KMS-11 (cell line): ENCODE data around the gene DAB2.

Experiments used
- H2AFZ ChIP-seq: fragments of 200-600 bp; sonication (generic); 2 replicates; pipeline ENCODE4 v1.6.1; 2016; ENCODE audit warnings: antibody characterized with exemption, mixed run types, low read depth
- H3K27ac ChIP-seq: fragments of 200-600 bp; sonication (generic); 2 replicates; pipeline ENCODE4 v1.6.1; 2016; ENCODE audit warnings: mild to moderate bottlenecking, mixed run types
- H3K27me3 ChIP-seq: fragments of 200-600 bp; sonication (generic); 2 replicates; pipeline ENCODE4 v1.6.1; 2017; ENCODE audit warnings: mild to moderate bottlenecking, low read depth, mixed run types, moderate library complexity; ENCODE audit not compliant: insufficient read depth
- H3K36me3 ChIP-seq: fragments of 200-600 bp; sonication (generic); 2 replicates; pipeline ENCODE4 v1.6.1; 2017; ENCODE audit warnings: mild to moderate bottlenecking, mixed run types; ENCODE audit not compliant: insufficient read depth
- H3K4me1 ChIP-seq: fragments of 200-600 bp; sonication (generic); 2 replicates; pipeline ENCODE4 v1.6.1; 2016; ENCODE audit warnings: mild to moderate bottlenecking, low read depth, mixed run types; ENCODE audit not compliant: poor library complexity, severe bottlenecking
- H3K4me2 ChIP-seq: fragments of 200-600 bp; sonication (generic); 2 replicates; pipeline ENCODE4 v1.7.0; 2016; ENCODE audit warnings: mild to moderate bottlenecking, mixed run types
- H3K4me3 ChIP-seq: fragments of 200-600 bp; sonication (generic); IDR thresholded peaks from 2 replicates; pipeline ENCODE4 v1.6.1; 2017; ENCODE audit warnings: low read depth, low read length, mixed read lengths; ENCODE audit not compliant: insufficient read depth
- H3K79me2 ChIP-seq: fragments of 200-600 bp; sonication (generic); 2 replicates; pipeline ENCODE4 v1.6.1; 2016; ENCODE audit warnings: low read depth, mixed run types; ENCODE audit not compliant: insufficient read depth
- H3K9ac ChIP-seq: fragments of 200-600 bp; sonication (generic); 2 replicates; pipeline ENCODE4 v1.6.1; 2016; ENCODE audit warnings: mild to moderate bottlenecking, mixed run types
- H4K20me1 ChIP-seq: fragments of 200-600 bp; sonication (generic); 2 replicates; pipeline ENCODE4 v1.6.1; 2016; ENCODE audit warnings: mild to moderate bottlenecking, mixed run types; ENCODE audit not compliant: insufficient read depth
- CTCF ChIP-seq: fragments of 200-600 bp; sonication (generic); conservative IDR thresholded peaks from 2 replicates; pipeline ENCODE4 v1.6.1; 2017; ENCODE audit warnings: low read depth, mild to moderate bottlenecking, antibody characterized with exemption, low read length, moderate library complexity, mixed read lengths

The DAB2 gene

GRCh38 chr5:39394946-39395345 lies 29.8 kb downstream of the DAB2 start:
- Histone ChIP-seq H3K36me3 (no peaks in the 10 kb centered on the region), H4K20me1 (no peaks in the 10 kb centered on the region), H3K27me3 (no peaks in the 10 kb centered on the region), H3K4me3 (no peak overlapping the region), H2AFZ (no peak overlapping the region), H3K9ac (no peak overlapping the region), H3K4me2 (no peak overlapping the region), H3K27ac (no peak overlapping the region), H3K79me2 (no peaks in the 10 kb centered on the region), H3K4me1 (no peaks in the 10 kb centered on the region)
- no peak for TF ChIP-seq CTCF

- Histone ChIP-seq H2AFZ (no peak overlapping the region), H4K20me1 (no peaks in the 10 kb centered on the region), H3K4me2 (no peak overlapping the region), H3K4me3 (no peak overlapping the region), H3K9ac (no peak overlapping the region), H3K27ac (no peak overlapping the region), H3K79me2 (no peaks in the 10 kb centered on the region), H3K4me1 (no peaks in the 10 kb centered on the region), H3K27me3 (no peaks in the 10 kb centered on the region), H3K36me3 (no peaks in the 10 kb centered on the region)
- no peak for TF ChIP-seq CTCF
Observed at GRCh38 chr5:39390945-39391344, 33.8 kb downstream of the DAB2 start.

- Histone ChIP-seq H3K79me2 (no peaks in the 10 kb centered on the region), H3K9ac (no peak overlapping the region), H3K4me2 (no peak overlapping the region), H3K27ac (no peak overlapping the region), H3K36me3 (no peaks in the 10 kb centered on the region), H3K4me1 (peaks cover 8% of the 10 kb centered on the region), H3K4me3 (no peak overlapping the region), H4K20me1 (no peaks in the 10 kb centered on the region), H3K27me3 (no peaks in the 10 kb centered on the region), H2AFZ (no peak overlapping the region)
- no peak for TF ChIP-seq CTCF
Observed at GRCh38 chr5:39387293-39387692, 37.5 kb downstream of the DAB2 start.

- Histone ChIP-seq H3K27me3 (no peaks in the 10 kb centered on the region), H3K79me2 (no peaks in the 10 kb centered on the region), H2AFZ (no peak overlapping the region), H3K4me3 (no peak overlapping the region), H3K36me3 (no peaks in the 10 kb centered on the region), H3K27ac (no peak overlapping the region), H3K4me1 (peaks cover 8% of the 10 kb centered on the region), H3K4me2 (no peak overlapping the region), H4K20me1 (no peaks in the 10 kb centered on the region), H3K9ac (no peak overlapping the region)
- TF ChIP-seq CTCF = no peak
Observed at GRCh38 chr5:39384271-39384670, 40.5 kb downstream of the DAB2 start.

- no peak for TF ChIP-seq CTCF
- H4K20me1 ChIP-seq = no peaks in the 10 kb centered on the region
- H3K4me1 ChIP-seq = peaks cover 8% of the 10 kb centered on the region
- H3K27me3 ChIP-seq = no peaks in the 10 kb centered on the region
- no peak overlapping the region for H3K4me3 ChIP-seq
- H3K36me3 ChIP-seq = no peaks in the 10 kb centered on the region
- no peak overlapping the region for H2AFZ ChIP-seq
- H3K27ac ChIP-seq = no peak overlapping the region
- H3K9ac ChIP-seq = no peak overlapping the region
- H3K4me2 ChIP-seq = no peak overlapping the region
- H3K79me2 ChIP-seq = no peaks in the 10 kb centered on the region
Observed at GRCh38 chr5:39381376-39381775, 43.4 kb downstream of the DAB2 start.
